ENCODE measurements around the gene TOMM6.

GRCh38 chr6:41813469-41813868 is 26.0 kb downstream of the TOMM6 start:
- TF ChIP-seq CTCF (IDR thresholded peaks at IDR 0.05; ENCODE audit: low read depth, low read length, missing input control): no peak
- no peak for TF ChIP-seq SP1 (IDR thresholded peaks at IDR 0.05)
- no peak for TF ChIP-seq JUND (IDR thresholded peaks at IDR 0.05)
- no peak for TF ChIP-seq GABPA (IDR thresholded peaks at IDR 0.05 in 1 of 2, conservative IDR thresholded peaks at IDR 0.05 in 1 of 2)
- TF ChIP-seq, protein P1, sequence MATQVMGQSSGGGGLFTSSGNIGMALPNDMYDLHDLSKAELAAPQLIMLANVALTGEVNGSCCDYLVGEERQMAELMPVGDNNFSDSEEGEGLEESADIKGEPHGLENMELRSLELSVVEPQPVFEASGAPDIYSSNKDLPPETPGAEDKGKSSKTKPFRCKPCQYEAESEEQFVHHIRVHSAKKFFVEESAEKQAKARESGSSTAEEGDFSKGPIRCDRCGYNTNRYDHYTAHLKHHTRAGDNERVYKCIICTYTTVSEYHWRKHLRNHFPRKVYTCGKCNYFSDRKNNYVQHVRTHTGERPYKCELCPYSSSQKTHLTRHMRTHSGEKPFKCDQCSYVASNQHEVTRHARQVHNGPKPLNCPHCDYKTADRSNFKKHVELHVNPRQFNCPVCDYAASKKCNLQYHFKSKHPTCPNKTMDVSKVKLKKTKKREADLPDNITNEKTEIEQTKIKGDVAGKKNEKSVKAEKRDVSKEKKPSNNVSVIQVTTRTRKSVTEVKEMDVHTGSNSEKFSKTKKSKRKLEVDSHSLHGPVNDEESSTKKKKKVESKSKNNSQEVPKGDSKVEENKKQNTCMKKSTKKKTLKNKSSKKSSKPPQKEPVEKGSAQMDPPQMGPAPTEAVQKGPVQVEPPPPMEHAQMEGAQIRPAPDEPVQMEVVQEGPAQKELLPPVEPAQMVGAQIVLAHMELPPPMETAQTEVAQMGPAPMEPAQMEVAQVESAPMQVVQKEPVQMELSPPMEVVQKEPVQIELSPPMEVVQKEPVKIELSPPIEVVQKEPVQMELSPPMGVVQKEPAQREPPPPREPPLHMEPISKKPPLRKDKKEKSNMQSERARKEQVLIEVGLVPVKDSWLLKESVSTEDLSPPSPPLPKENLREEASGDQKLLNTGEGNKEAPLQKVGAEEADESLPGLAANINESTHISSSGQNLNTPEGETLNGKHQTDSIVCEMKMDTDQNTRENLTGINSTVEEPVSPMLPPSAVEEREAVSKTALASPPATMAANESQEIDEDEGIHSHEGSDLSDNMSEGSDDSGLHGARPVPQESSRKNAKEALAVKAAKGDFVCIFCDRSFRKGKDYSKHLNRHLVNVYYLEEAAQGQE (IDR thresholded peaks at IDR 0.05): no peak
- no peak for TF ChIP-seq EGR1 (IDR thresholded peaks at IDR 0.05; ENCODE audit: low read depth in 2 of 2)
- no peak for TF ChIP-seq RAD21 (IDR thresholded peaks at IDR 0.05)
- TF ChIP-seq YY1 (IDR thresholded peaks at IDR 0.05): no peak
- TF ChIP-seq TAF1 (conservative IDR thresholded peaks at IDR 0.05): no peak
- no peak for TF ChIP-seq ATF3 (IDR thresholded peaks at IDR 0.05)
- no peak for TF ChIP-seq NR2F2 (IDR thresholded peaks at IDR 0.05)
- TF ChIP-seq RXRA (IDR thresholded peaks at IDR 0.05): no peak
- TF ChIP-seq HNF4G (IDR thresholded peaks at IDR 0.05): no peak
